ENCODE measurements around the gene FNDC3B.

The FNDC3B gene

GRCh38 chr3:172296975-172297332 lies 257.6 kb downstream of the FNDC3B start:
- H4K20me1 ChIP-seq (ENCODE audit: insufficient read depth, low read length, poor library complexity, severe bottlenecking): no peaks in the 10 kb centered on the region
- H3K4me1 ChIP-seq (ENCODE audit: insufficient read depth, low read length, poor library complexity, severe bottlenecking): peaks cover 32% of the 10 kb centered on the region
- no peaks in the 10 kb centered on the region for H3K79me2 ChIP-seq (ENCODE audit: insufficient read depth, low read length)
- no peak overlapping the region for H2AFZ ChIP-seq (ENCODE audit: low read length)
- H3F3A ChIP-seq (ENCODE audit: low read depth): peaks cover 4% of the 10 kb centered on the region
- no peaks in the 10 kb centered on the region for H3K9me2 ChIP-seq (replicated peaks; ENCODE audit: low read depth, low read length)
- no peaks in the 10 kb centered on the region for H3K9me3 ChIP-seq (ENCODE audit: insufficient read depth, low read depth, low read length)
- H3K4me2 ChIP-seq (ENCODE audit: low read depth, low read length, poor library complexity, severe bottlenecking): no peak overlapping the region
- no peak overlapping the region for H3K4me3 ChIP-seq (ENCODE audit: low read length, poor library complexity, severe bottlenecking)
- TF ChIP-seq CTCF (conservative IDR thresholded peaks at IDR 0.05; ENCODE audit: low read length): no peak
- peaks cover 4% of the 10 kb centered on the region; the same call in 1 of the 2 replicates for H3K36me3 ChIP-seq (ENCODE audit: insufficient read depth, low read length)
- H3K27me3 ChIP-seq (ENCODE audit: insufficient read depth, low read length, poor library complexity, severe bottlenecking): no peaks in the 10 kb centered on the region
- no peak overlapping the region for H3K9ac ChIP-seq (ENCODE audit: low read depth, low read length, poor library complexity, severe bottlenecking)

GRCh38 chr3:172298247-172298646 lies 258.9 kb downstream of the FNDC3B start:
- TF ChIP-seq CTCF (conservative IDR thresholded peaks at IDR 0.05; ENCODE audit: low read length): no peak
- TF ChIP-seq EZH2phosphoT487 (IDR thresholded peaks at IDR 0.05; ENCODE audit: borderline replicate concordance): no peak
- Histone ChIP-seq H3K36me3 (ENCODE audit: insufficient read depth, low read length) (peaks cover 4% of the 10 kb centered on the region; the same call in 1 of the 2 replicates), H3K4me1 (ENCODE audit: insufficient read depth, low read length, poor library complexity, severe bottlenecking) (peaks cover 24% of the 10 kb centered on the region), H3K4me3 (ENCODE audit: low read length, poor library complexity, severe bottlenecking) (no peak overlapping the region), H3K9me3 (ENCODE audit: insufficient read depth, low read depth, low read length) (no peaks in the 10 kb centered on the region), H3K9ac (ENCODE audit: low read depth, low read length, poor library complexity, severe bottlenecking) (no peak overlapping the region), H3K27me3 (ENCODE audit: insufficient read depth, low read length, poor library complexity, severe bottlenecking) (no peaks in the 10 kb centered on the region), H3K79me2 (ENCODE audit: insufficient read depth, low read length) (no peaks in the 10 kb centered on the region), H2AFZ (ENCODE audit: low read length) (no peak overlapping the region), H4K20me1 (ENCODE audit: insufficient read depth, low read length, poor library complexity, severe bottlenecking) (no peaks in the 10 kb centered on the region), H3K9me2 (replicated peaks; ENCODE audit: low read depth, low read length) (no peaks in the 10 kb centered on the region), H3K4me2 (ENCODE audit: low read depth, low read length, poor library complexity, severe bottlenecking) (no peak overlapping the region), H3F3A (ENCODE audit: low read depth) (peaks cover 4% of the 10 kb centered on the region)

GRCh38 chr3:172300187-172300586 lies 260.8 kb downstream of the FNDC3B start:
- H3K36me3 ChIP-seq (ENCODE audit: insufficient read depth, low read length): peaks cover 4% of the 10 kb centered on the region; the same call in 1 of the 2 replicates
- TF ChIP-seq EZH2phosphoT487 (IDR thresholded peaks at IDR 0.05; ENCODE audit: borderline replicate concordance): no peak
- no peak for TF ChIP-seq CTCF (conservative IDR thresholded peaks at IDR 0.05; ENCODE audit: low read length)

More at GRCh38 chr3:172300187-172300586, 260.8 kb downstream of the FNDC3B start:
- Histone ChIP-seq H3K9me2 (replicated peaks; ENCODE audit: low read depth, low read length) (no peaks in the 10 kb centered on the region), H3K27me3 (ENCODE audit: insufficient read depth, low read length, poor library complexity, severe bottlenecking) (no peaks in the 10 kb centered on the region), H2AFZ (ENCODE audit: low read length) (no peak overlapping the region), H3K79me2 (ENCODE audit: insufficient read depth, low read length) (no peaks in the 10 kb centered on the region), H3K4me3 (ENCODE audit: low read length, poor library complexity, severe bottlenecking) (peak overlapping the region; percentile 27), H4K20me1 (ENCODE audit: insufficient read depth, low read length, poor library complexity, severe bottlenecking) (no peaks in the 10 kb centered on the region), H3K9me3 (ENCODE audit: insufficient read depth, low read depth, low read length) (no peaks in the 10 kb centered on the region), H3K4me1 (ENCODE audit: insufficient read depth, low read length, poor library complexity, severe bottlenecking) (peaks cover 22% of the 10 kb centered on the region), H3K4me2 (ENCODE audit: low read depth, low read length, poor library complexity, severe bottlenecking) (peak overlapping the region; percentile 48), H3K9ac (ENCODE audit: low read depth, low read length, poor library complexity, severe bottlenecking) (no peak overlapping the region), H3F3A (ENCODE audit: low read depth) (peaks cover 4% of the 10 kb centered on the region)

Data from Loucy (cell line).